SH-SY5Y (cell line): ENCODE results near the gene TBPL2.

Experiments
- GATA2 ChIP-seq: IDR thresholded peaks from 2 replicates; pipeline ENCODE4 v1.6.1; 2011; ENCODE audit warnings: mild to moderate bottlenecking, low read depth, low read length
- GATA3 ChIP-seq: IDR thresholded peaks from 2 replicates; pipeline ENCODE4 v1.6.1; 2011; ENCODE audit warnings: low read depth, mild to moderate bottlenecking, low read length, moderate library complexity

GRCh38 chr14:55384536-55384935 lies 55.9 kb downstream of the TBPL2 start:
- TF ChIP-seq GATA2, result no peak
- no peak for TF ChIP-seq GATA3
